ENCODE results near the gene RETREG2. TPM values are rescaled to one million over a fixed set of nuclear protein-coding genes. Genes with fewer than 3 reads are reported as not detected.

The RETREG2 gene
- total RNA-seq, 6 experiments from 2014 or later = 33.6 to 77.9 (median 51.0) TPM

- Histone ChIP-seq H3K4me3 (peak overlapping the region; percentile 54 to 72 (median 59)), H3K36me3 (peaks cover 0 to 53% (median 19%) of the 10 kb centered on the region in 4 donors), H3K27me3 (no peaks in the 10 kb centered on the region), H3K4me1 (peaks cover 0 to 23% (median 11%) of the 10 kb centered on the region in 4 donors), H3K27ac (peak overlapping the region; percentile 68 to 85 (median 76)), H3K9me3 (no peaks in the 10 kb centered on the region)
- DNase-seq (peak; percentile 69 to 87 (median 84)), ATAC-seq (peak; percentile 46 to 70 (median 64))
- intact Hi-C loops (cut with DNase I) = loop anchor here in 1 of 2 donors (5.0 kb wide), 1 partner anchor 41 kb away; the partner anchor contains the start of genes CNPPD1 and RETREG2
- no peak for TF ChIP-seq CTCF (IDR thresholded peaks at IDR 0.05)
- no peak for TF ChIP-seq POLR2A (IDR thresholded peaks at IDR 0.05)
- 3% methylated on average over 9 of the region's 37 CpGs for WGBS (ENCODE audit: insufficient coverage, low coverage, low lambda C conversion rate, missing lambda C conversion rate)
These were observed 40.2 kb downstream of the RETREG2 start for GRCh38 chr2:219218217-219218731.

- Histone ChIP-seq H3K4me1 (peaks cover 0 to 23% (median 11%) of the 10 kb centered on the region in 4 donors), H3K4me3 (peak within 1 kb of the TSS; percentile 54 to 72 (median 59)), H3K27me3 (no peaks in the 10 kb centered on the region), H3K9me3 (no peaks in the 10 kb centered on the region), H3K27ac (peak within 1 kb of the TSS; percentile 68 to 85 (median 76)), H3K36me3 (peaks cover 6 to 53% (median 25%) of the 10 kb centered on the region in 4 donors)
- intact Hi-C loops (cut with DNase I) = loop anchor here in 1 of 2 donors (5.0 kb wide), 1 partner anchor 42 kb away; the partner anchor contains the start of genes CNPPD1 and RETREG2
- peak; percentile 88 to 94 (median 92) for ATAC-seq
- 42% methylated on average over 23 of the region's 71 CpGs for WGBS (ENCODE audit: insufficient coverage, low coverage, low lambda C conversion rate, missing lambda C conversion rate)
- TF ChIP-seq POLR2A (IDR thresholded peaks at IDR 0.05) (peak; percentile 63), CTCF (IDR thresholded peaks at IDR 0.05) (no peak)
- peak; percentile 96 to 99 (median 98) for DNase-seq
These were observed 40.9 kb downstream of the RETREG2 start, which contains the start of gene ABCB6 for GRCh38 chr2:219218732-219219701. Gene ABCB6 (minus strand): TSS chr2:219218958. CDS start chr2:219218673, 285 bp downstream.

GRCh38 chr2:219219784-219220532 lies 41.9 kb downstream of the RETREG2 start:
- peaks cover 10 to 53% (median 31%) of the 10 kb centered on the region in 4 donors for H3K36me3 ChIP-seq
- intact Hi-C loops (cut with DNase I) = loop anchor here in 1 of 2 donors (5.0 to 10.0 kb wide), 2 partner anchors 43 to 75 kb away; partner anchors contain the start of genes CNPPD1 and RETREG2
- H3K27ac ChIP-seq = no peak overlapping the region
- no peak overlapping the region for H3K4me3 ChIP-seq
- WGBS (ENCODE audit: insufficient coverage, low coverage, low lambda C conversion rate, missing lambda C conversion rate) = 85% methylated on average over 11 of the region's 18 CpGs
- H3K27me3 ChIP-seq = no peaks in the 10 kb centered on the region
- no peaks in the 10 kb centered on the region for H3K9me3 ChIP-seq
- no peak for ATAC-seq
- no peak for TF ChIP-seq POLR2A (IDR thresholded peaks at IDR 0.05)
- TF ChIP-seq CTCF (IDR thresholded peaks at IDR 0.05) = no peak
- DNase-seq = no peak
- H3K4me1 ChIP-seq = peaks cover 0 to 23% (median 11%) of the 10 kb centered on the region in 4 donors

Measured in right lobe of liver (tissue), 6 donors.